ENCODE measurements around the gene CCDC70.

Gene CCDC70

DNA sequence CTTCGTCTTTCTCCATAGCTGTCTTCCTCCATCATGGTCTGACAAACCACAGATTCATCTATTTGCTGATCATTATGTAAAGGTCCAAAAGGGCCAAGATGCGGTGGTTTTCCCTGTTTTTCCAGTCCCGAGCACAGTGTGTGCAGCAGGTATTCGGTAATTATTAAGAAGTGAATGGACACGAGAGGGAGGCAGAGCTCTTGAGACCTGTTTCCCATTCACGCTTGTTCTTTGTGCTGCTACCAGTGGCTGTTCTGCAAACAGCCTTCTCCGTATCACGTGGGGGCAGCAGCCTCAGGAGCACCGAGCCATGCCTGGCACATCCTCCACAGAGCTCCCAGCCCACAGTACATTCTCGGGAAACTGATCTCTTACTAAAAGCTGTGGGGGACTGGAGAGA, 50.3 kb downstream of the CCDC70 start:
- no peak for DNase-seq

DNA sequence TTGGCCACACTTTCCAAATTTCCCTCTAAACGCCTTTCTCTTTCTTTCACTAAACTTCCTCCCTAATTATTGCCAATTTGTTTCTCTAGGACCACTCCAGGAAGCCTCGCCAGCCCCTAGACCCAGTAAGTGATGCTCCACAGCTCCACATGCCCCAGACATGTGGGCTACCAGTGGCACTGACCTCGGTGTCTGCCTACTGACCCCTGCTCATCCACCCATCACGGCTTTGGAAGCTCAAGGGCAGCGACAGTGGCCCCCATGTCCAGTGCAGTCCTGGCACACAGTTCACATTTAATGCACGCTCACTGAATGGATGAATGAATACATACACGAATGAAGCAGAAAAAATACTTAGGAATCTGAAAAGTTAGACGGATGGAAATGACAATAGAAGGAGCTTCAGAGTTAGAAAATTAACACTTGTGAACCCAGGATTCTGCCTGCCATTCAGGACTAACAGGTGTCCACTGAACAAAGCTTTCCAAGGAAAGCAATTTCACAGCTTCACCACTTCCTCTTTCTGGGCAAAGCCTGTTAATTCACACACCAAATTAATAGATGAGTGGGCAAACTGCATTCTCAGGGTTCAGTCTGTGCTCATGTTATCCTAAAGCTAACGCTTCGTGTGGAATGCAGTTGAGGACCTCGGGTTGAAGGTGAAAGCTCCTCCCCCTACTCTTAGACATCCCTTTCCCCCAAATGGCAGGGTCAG, 50.9 kb downstream of the CCDC70 start:
- DNase-seq = no peak

DNA sequence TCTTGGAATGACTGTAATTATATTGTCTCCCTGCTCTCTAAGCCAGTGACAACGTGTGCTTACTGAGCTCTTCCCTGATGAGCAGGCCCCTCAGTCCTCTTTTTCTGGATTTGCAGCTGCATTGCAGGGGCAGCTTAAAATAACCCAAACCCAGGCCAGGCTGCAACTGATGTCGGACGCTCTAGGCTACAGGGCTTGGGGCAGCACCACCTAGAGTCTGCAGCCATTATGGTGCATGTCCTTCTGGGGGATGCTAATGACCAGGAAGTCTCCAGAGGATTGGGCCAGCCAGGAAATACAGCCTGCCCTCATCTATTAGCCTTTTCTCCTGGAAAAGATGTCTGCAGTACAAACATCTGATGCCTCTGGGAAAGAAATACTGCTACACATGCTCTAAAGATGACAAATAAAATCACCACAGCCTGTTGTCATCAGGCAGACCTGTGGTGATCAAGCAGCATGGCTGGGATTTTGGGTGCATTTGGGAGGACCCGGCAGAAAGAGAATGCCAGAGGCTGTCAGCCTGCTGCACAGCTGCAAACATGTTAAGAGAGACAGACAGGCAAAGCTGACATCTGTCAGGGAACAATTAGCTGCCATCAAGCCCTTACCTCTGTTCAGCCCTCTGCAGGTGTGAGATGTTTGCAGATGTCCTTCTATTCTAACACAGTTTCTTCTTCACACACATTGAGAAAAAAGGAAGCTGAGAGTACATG, 51.8 kb downstream of the CCDC70 start:
- DNase-seq = no peak

DNA sequence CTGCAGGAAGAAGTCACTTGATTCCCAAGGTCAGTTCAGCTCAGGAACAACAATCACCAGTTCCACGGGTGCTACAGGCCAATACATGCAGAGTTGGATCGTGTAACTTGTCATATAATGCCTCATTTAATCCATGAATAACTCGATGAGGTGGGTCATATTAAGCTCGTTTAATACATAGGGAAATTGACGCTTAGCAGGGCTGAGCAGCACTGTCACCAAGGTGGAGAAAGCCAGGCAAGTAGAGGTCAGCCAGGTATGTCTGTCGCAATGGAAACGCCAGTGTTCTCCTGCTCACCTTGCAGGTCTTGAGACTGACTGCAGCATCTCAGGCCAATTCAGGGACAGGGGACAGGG, 52.3 kb downstream of the CCDC70 start:
- no peak for DNase-seq
